GM21786 (cell line): ENCODE data around the gene PLD2.

ENCODE experiments used
- ATAC-seq: cut with Tn5 transposase; IDR thresholded peaks from one replicate; pipeline ENCODE4 v1.9.1; 2021; ENCODE audit not compliant: unreplicated experiment

PLD2 gene, protein sequence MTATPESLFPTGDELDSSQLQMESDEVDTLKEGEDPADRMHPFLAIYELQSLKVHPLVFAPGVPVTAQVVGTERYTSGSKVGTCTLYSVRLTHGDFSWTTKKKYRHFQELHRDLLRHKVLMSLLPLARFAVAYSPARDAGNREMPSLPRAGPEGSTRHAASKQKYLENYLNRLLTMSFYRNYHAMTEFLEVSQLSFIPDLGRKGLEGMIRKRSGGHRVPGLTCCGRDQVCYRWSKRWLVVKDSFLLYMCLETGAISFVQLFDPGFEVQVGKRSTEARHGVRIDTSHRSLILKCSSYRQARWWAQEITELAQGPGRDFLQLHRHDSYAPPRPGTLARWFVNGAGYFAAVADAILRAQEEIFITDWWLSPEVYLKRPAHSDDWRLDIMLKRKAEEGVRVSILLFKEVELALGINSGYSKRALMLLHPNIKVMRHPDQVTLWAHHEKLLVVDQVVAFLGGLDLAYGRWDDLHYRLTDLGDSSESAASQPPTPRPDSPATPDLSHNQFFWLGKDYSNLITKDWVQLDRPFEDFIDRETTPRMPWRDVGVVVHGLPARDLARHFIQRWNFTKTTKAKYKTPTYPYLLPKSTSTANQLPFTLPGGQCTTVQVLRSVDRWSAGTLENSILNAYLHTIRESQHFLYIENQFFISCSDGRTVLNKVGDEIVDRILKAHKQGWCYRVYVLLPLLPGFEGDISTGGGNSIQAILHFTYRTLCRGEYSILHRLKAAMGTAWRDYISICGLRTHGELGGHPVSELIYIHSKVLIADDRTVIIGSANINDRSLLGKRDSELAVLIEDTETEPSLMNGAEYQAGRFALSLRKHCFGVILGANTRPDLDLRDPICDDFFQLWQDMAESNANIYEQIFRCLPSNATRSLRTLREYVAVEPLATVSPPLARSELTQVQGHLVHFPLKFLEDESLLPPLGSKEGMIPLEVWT

GRCh38 chr17:4806777-4807604 lies at the start of gene PLD2:
Gene PLD2 (plus strand): TSS chr17:4807152. CDS start chr17:4807773, 621 bp downstream.
- ATAC-seq: peak; percentile 92

- no peak for ATAC-seq
Observed at GRCh38 chr17:4759776-4760236, 47.1 kb upstream of the PLD2 start.

DNA sequence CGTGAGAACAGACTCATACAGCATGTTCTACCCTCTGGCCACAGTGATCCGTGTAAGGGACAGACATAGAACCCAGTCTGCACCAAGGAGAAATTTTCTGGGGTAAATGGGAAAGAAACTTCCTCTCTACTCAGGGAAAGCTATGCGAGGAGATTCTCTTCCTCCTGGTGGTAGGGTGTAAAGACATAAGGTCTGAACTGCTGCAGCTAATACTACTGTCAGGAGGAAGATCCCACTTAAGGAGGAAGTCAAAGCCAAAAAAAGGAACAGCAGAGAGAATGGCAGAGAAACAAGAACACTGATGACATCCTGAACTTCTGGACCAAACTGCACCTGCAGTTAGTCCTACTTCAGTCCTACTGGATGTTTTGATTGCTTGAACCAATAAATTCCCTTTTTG lies 42.4 kb upstream of the PLD2 start:
- ATAC-seq: no peak

GRCh38 chr17:4766201-4766600 lies 40.8 kb upstream of the PLD2 start:
- no peak for ATAC-seq

GRCh38 chr17:4766723-4767122 lies 40.2 kb upstream of the PLD2 start:
- ATAC-seq: no peak

GRCh38 chr17:4768298-4768697 lies 38.7 kb upstream of the PLD2 start:
- no peak for ATAC-seq

GRCh38 chr17:4769628-4770027 lies 37.3 kb upstream of the PLD2 start:
- no peak for ATAC-seq

GRCh38 chr17:4771519-4772234 lies 35.3 kb upstream of the PLD2 start, which contains the start of gene TM4SF5:
Gene TM4SF5 (plus strand): TSS chr17:4771886. CDS start chr17:4771923, 37 bp downstream.
- ATAC-seq: no peak

DNA sequence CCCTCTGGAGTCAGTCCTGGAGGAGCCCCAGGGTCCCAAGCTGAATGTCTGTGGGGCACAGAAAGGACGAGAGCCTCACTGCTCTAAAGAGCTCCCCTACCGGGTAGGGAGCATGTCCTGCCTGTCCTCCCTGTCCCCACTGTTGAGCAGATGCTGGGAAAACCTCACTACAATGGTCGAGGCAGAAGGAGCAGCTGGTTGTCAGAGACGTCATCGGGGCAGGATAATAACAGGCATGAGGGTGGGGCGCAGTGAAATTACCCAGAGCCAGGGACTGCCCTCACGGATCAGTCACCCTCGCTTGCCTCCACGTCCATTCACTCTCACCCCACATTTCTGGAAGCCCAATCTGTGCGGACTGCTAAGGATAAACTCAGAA lies 34.7 kb upstream of the PLD2 start:
- ATAC-seq: no peak

DNA sequence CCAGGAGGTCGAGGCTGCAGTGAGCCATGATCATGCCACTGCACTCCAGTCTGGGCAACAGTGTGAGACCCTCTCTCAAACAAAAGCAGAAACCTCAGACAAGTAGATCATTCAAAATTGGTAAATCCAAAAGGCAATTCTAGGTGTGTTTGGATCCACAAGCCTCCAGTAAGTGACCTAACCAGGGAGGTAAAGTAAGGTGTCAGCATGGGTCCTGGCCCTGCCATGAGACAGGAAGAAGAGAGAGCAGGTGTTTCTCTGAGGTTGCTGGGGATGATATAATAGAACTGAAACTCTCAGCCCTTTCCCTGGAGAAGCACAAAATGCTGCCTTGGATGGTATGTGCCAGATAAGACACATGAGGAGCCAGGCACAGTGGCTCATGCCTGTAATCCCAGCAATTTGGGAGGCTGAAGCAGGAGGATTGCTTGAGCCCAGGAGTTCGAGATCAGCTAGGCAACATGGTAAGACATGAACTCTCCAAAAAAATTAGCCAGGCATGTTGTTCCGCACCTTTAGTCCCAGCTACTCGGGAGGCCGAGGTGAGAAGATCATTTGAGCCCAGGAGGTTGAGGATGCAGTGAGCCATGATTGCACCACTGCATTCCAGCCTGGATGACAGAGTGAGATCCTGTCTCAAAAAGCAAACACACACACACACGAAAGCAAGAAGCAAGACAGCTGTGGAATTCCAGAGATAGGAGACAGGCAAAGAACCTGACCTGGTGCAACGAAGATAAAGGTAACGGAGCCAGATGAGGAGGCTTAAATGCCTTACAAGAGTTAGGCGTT lies 28.8 kb upstream of the PLD2 start:
- ATAC-seq: no peak

GRCh38 chr17:4780325-4780955 lies 26.5 kb upstream of the PLD2 start:
- ATAC-seq: no peak

- ATAC-seq: no peak
Observed at GRCh38 chr17:4782652-4783051, 24.3 kb upstream of the PLD2 start.

GRCh38 chr17:4785311-4786105 lies 21.4 kb upstream of the PLD2 start:
- no peak for ATAC-seq

- no peak for ATAC-seq
Observed at GRCh38 chr17:4786106-4786511, 20.8 kb upstream of the PLD2 start, which contains the start of gene VMO1. Gene VMO1 (minus strand): TSS chr17:4786364. CDS start chr17:4786352, 12 bp downstream.

DNA sequence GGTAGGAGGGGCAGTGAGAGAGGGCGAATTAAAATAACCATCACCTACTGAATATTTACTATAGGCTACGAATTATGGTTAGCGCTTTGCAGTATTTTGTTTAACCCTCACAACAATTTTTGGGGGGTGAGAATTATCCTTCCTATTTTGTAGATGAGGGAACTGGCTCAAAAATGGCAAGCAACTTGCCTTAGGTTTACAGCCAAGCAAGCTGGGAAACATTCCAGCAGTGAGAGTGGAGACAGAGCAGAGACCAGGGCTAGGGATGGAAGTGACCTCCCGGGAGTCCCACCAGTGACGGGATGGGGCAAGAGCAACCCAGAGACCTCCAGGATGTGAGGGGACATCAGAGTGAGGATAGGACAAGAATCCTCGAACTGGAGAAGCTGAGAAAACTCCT lies 20.4 kb upstream of the PLD2 start:
- ATAC-seq: no peak

DNA sequence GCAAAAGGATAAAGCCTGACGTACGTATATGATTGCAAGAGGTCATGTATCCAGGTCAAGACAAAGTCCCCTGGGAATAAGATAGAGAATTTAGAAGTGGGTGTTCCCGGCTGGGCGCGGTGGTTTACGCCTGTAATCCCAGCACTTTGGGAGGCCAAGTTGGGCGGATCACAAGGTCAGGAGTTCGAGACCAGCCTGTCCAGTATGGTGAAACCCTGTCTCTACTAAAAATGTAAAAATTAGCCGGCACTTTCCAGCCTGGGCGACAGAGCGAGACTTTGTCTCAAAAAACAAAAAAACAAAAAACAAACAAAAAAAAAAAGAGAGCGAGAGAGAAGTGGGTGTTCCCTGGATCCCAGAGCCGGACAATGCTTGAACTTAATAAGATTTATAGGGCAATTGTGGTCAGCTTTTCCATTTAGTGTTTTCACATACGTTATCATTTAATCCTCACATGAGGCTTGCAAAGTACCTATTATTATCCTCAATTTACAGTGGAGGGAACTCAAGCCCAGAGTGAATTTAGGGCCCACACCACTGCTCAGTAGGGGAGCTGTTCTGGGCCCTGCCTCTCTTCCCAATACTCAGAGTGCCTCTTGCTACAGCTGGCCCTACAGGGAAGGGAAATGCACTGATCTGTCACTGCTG lies 18.7 kb upstream of the PLD2 start:
- no peak for ATAC-seq
